DND-41 (cell line): ENCODE data around the gene SOST.

Source experiments
- EZH2 ChIP-seq: IDR thresholded peaks from 3 replicates; pipeline ENCODE4 v1.6.1; 2012; ENCODE audit warnings: borderline replicate concordance, low read depth, mild to moderate bottlenecking, moderate library complexity, low read length, inconsistent platforms; ENCODE audit not compliant: severe bottlenecking
- TF ChIP-seq, protein P1 (sequence below): IDR thresholded peaks from 2 replicates; pipeline ENCODE4 v1.5.1; 2012; ENCODE audit warnings: borderline replicate concordance, low read length, moderate library complexity, mild to moderate bottlenecking; ENCODE audit not compliant: poor library complexity, severe bottlenecking; ENCODE audit errors: extremely low read depth

DNA sequence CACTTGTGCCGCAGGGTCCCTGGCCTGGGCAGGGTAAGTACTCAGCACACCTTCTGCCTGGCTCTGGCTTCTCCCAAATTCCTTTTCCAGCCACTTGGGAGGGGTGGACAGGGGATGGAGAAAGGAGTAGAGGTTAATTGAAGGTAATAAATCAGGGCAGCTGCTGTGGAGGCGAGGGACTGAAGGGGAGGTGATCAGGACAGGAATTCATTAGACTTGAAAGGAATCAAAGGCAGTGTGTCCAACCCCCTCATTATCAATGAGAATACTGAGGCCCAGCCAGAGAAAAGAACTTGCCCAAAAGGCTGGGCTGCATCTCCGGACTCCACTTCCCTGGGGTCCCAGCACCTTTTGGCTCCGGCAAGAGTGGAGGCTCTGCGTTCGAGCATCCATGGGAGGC is 2.4 kb downstream of the SOST start:
- TF ChIP-seq, protein P1, sequence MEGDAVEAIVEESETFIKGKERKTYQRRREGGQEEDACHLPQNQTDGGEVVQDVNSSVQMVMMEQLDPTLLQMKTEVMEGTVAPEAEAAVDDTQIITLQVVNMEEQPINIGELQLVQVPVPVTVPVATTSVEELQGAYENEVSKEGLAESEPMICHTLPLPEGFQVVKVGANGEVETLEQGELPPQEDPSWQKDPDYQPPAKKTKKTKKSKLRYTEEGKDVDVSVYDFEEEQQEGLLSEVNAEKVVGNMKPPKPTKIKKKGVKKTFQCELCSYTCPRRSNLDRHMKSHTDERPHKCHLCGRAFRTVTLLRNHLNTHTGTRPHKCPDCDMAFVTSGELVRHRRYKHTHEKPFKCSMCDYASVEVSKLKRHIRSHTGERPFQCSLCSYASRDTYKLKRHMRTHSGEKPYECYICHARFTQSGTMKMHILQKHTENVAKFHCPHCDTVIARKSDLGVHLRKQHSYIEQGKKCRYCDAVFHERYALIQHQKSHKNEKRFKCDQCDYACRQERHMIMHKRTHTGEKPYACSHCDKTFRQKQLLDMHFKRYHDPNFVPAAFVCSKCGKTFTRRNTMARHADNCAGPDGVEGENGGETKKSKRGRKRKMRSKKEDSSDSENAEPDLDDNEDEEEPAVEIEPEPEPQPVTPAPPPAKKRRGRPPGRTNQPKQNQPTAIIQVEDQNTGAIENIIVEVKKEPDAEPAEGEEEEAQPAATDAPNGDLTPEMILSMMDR, result no peak
- no peak for TF ChIP-seq EZH2
